HG03378 (cell line): ENCODE data around the gene CDH6.
A peak's percentile ranks its signal among the peaks of the same experiment; 100 is the strongest.

Experiments
- ATAC-seq: cut with Tn5 transposase; IDR thresholded peaks from one replicate; pipeline ENCODE4 v1.9.1; 2021; ENCODE audit warnings: mild to moderate bottlenecking, moderate library complexity; ENCODE audit not compliant: unreplicated experiment

CDH6 gene

DNA sequence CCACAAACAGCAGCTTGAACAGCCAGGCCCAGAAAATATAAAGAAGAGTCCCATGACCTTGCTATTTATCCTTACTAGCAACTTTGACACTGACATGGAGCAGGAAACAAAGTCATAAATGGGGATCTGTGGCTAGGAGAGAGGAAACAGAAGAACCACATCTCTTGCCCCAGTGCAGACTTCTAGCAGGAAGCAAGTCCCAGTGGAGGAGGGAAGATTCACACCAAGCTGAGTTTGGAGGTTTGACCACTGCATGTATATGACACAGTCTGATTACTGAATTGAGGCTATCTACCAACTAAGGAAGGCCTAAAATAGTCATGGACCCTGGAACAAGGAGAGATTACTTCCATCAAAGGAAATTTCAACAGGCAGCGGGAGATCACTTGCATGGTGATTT is 51.4 kb downstream of the CDH6 start:
- ATAC-seq = no peak

DNA sequence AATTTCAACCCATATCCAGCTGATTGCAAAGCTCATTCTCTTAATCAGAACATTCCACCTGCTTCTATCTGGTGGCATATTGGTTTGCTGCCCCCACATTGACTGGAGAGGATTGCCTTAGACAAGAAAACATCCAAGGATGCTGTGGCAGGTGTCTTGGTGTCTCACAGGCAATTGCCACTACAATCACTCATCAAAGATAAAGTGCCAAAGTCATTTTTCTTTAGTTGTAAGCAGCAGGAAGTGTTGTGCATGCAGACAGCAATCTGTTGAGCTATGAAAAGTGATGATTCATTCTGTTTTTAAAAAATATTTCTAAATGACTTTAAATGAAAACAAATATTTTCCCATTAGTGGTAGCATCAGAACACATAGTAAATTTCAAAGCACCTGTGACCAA is 53.9 kb downstream of the CDH6 start:
- no peak for ATAC-seq

DNA sequence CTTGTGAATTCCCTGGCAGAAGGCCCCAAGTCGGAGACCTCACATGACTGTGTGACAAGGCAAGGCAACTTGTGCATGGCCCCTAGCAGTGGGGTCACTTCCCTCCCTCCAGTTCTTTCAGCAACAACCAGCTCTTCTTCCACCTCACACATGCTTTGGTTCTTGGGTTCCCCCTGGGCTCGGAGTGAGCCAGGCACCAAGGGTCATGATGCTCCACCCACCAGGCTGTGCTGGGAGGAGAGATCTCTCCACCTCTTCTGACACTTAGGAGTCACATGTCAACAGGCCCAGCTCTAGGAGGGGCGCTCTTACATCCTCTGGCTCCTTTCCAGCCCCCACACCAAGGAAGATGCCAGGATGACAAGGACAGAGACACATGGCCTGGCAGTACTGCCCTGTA is 56.7 kb downstream of the CDH6 start:
- no peak for ATAC-seq

DNA sequence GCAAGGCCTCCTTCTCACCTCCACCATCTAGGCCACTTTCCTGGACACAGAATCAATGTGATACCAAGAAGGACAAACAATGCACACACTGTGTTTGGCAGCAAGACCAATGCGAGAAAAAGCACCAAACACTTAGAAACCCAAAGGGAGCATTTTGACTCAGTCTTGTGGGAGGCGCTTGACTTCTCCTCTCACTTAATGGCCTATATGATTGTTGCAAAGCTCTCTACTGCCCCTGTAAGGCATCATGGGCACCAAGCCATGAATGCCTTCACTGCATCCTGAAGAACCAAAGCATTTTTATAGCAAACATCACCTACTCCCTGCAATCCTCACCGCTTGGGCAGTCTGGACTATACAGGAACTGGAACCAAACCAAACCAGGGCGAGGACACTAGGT is 57.5 kb downstream of the CDH6 start:
- ATAC-seq = no peak

DNA sequence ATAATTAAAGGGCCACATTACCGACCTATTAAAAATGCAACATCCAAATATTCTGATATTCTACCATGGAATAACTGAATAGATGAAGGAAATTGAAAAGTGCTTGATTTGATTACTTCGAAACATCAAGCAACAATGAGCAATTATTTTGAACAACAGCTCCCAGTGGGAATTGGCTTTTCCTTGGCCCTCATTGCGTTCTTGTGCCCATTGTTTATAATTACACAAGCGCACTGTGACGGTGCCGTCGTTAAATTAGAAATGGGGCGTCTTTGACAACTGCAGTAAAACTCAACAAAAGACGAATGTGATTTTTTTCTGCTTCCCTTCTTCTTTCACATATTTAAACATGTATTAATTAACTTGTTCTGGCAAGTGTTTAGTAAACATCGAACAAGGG is 61.6 kb downstream of the CDH6 start:
- no peak for ATAC-seq

DNA sequence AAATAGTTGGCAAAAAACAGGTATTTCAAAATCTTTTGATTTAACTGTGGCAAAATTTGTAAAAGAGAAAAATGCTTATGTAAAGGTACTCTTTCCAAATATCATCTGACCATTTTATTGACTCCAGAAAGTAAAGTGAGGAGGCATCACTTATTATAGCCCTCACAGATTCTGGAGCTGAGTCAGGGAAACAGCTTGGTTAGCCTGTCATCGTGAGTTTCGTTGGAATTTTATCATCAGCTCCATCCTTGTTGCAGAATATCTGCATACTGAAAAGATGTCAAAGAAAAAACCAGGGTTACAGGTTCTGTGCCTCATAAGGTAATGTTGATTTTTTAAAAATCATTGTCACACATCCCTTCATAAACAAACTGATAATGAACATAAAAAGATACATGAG is 74.8 kb downstream of the CDH6 start:
- no peak for ATAC-seq

DNA sequence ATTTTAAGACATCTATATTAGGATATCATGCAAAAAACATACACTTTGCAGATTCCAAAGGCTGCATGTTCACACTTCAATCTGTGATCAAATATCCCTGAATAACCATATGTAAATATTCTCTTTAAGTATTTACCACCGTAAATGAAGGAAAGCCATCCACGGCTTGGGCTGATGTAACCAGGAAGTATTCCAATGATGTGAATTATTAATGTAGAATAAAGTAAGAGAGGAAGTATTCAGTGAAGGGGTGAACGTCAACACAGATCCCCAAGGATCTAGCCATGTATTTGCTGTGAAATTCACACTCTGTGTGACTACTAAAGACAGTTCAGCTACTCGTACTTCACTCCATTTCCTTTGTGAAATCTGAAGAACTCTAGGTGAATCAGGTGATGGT is 75.2 kb downstream of the CDH6 start:
- no peak for ATAC-seq

DNA sequence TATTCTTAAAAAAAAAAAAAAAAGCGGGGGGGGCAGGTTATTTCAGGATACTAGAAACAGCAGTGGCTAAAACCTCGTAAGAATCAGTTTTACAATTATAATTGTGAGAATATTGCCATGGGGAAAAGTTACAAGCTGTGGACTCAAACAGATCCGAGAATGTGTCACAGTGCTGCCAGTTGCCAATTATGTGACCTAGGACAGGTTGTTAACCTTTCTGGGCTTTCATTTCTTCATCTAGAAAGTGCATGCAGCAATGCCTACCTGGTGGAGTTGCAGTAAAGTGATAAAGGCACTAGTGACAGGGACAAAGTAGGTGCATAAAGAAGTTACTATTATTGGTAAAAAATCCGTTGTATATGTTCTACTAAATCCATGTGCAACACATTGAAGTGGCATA is 75.8 kb downstream of the CDH6 start:
- ATAC-seq = no peak

DNA sequence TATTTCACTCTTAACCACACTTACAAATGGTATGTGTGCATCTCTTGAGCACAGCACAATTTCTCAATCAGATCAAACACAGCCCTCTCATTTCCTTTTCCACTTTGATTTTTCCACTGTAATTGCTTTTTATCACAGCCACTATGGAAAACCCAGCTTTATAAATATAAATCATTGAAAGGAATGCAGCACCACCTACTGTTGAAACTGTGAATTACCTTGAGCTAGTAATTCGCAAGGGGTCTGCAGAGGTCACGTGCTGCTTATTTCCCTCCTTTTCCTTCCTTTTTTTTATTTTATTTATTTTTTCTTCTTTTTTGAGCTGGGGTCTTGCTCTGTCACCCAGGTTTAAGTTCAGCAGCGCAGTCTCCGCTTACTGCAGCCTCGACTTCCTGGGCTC is 76.9 kb downstream of the CDH6 start:
- no peak for ATAC-seq

DNA sequence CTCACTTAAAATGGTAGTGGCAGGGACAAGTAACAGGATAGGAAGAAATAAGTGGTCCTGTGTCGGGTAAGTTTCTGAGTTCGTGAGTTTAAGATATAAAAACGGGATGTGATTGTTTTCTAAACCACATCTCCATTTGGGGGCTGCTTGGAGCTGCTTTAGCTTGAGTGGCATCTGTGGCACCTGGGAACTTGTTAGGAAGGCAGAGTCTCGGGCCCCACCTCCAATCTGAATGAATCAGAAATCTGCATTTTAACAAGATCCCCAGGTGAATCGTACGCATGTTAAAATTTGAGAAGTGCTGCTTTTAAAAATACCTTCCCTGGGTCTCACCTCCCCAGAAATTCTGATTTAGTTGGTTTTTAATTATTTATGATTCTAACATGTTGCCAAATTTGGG is 78.1 kb downstream of the CDH6 start:
- ATAC-seq = no peak

DNA sequence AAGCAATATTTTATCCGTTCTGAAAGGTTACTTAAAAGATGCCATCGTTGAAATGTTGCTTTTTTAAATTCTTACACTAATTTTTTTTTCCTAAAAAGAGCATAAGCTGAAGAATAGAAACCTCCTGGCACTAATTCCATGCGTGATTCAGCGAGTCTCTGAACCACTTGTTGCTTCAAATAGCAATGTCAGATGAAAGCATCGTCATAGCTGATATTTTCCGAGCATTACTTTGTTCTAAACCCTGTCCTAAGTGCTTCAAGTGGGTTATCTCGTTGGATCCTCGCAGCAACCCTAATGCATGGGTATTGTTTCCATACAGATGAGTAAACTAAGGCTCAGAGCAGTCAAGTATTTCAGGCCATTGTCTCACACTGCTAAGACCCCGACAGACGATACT is 79.7 kb downstream of the CDH6 start:
- no peak for ATAC-seq

DNA sequence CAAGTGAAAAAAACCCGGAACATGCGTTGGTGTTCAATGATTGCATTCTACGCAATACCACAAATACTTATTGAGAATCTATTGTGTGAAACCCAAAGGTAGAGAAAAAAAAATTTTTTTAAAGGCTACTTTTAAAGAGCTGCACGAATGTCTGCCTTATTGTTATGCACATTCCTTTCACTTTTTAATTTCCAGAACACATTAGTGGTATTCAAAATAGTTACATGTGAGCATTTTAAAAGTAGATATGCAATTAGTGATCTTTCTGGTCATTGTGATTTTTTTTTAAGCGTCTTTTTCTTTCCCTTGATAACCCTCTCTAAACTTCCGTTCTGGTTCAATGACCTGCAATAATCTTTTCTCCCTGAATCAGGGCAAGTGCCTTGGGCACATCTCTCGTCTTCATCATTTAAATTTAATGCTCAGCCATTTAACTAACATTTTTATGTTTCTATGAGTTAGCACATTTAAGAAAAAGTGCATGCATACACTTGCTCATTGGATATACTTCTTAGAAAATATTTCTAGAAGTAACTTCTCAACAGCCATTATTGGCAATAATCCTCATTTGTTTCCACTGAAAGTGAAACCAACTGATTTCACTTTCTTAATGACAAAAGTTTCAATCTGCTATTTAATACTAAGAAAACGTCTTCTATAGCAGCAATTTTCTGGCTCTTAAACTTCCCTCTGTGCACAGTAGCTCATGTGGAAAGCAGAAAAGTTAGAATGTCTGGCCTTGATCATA is 80.3 kb downstream of the CDH6 start:
- ATAC-seq = peak; percentile 88

DNA sequence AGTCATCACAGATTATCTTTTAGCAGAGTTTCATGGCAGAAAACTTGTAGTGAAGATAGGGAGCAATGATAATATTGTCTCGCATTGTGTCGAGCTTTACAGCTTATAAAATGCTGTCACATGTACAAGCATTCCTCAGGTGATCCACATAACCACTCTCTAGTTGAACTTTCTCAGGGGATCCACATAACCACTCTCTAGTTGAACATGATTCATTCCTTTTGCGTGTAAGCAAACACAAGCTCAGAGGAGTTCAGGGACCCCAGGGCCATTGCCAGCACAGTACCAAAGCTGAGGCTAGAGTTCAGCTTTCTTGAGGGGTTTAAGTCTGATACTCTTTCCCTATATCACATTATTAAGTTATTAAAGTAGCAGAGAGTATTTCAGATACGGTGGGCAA is 86.7 kb downstream of the CDH6 start:
- ATAC-seq = no peak

DNA sequence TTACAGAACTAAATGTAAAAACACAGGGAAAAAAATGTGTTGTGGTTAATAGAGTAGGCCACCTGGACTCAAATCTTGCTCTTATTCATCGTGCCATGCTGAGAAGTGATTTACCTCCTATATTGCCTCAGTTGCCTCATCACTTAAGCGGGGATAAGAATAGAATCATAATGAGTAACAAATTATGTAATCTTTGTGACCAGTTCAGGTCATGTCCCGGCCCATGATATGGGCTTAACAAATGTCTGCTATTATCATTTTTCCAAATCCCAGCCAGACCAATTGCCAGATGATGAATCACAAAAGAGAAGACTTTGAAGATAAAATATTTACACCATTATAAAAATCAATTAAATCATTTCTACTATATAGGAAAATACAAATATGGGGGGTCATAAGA is 89.8 kb downstream of the CDH6 start:
- ATAC-seq = no peak

DNA sequence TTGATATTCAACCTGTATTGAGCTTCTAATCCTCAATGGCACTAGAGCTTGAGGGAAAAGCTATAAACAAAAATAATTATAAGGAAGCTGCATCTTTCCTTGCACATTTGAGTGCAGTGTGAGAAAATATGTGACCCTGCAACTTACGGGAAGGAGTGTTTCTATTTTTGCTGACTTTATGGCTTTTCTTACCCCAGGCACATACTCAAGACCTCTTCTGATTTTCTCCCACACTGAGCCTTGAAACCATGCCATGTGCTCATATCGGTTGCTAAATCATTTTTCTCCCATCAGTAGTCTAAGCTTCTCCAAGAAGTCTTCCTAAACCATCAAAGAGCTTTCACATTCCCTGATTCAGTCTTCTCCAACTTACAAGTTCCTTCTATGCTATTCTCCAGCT is 91.5 kb downstream of the CDH6 start:
- no peak for ATAC-seq

DNA sequence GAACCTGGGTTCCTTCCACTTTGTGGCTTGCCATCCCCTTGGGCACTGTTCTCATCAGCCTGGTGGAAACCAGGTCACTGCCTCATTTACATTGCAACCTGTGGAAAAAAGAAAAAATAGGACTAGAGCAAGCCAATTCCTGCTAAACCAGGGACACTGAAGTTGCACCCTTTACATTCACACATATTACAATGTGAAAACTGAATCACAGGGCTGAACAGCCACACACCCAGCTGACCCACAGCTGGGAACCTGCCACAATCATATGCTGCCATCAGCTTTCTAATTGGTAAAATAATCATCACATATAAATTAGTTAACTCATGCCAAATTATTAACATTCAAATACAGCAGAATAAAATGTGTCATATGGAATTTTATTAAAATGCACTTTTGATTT is 94.5 kb downstream of the CDH6 start:
- no peak for ATAC-seq

DNA sequence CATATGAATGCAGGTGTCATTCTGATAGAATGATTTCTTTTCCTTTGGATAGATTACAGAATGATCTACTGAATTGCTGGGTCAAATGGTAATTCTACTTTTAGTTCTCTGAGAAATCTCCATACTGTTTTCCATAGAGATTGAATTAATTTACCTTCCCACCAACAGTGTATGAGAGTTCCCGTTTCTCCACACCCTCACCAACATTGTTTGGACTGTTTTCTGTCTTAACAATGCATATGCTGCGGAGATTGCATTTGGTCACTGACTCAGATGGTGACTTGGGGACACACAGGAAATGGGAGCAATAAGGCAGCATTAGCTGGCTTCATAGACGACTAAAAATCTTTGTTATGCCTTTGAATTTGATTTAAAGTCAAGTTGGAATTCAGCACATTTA is 95.9 kb downstream of the CDH6 start:
- ATAC-seq = no peak

DNA sequence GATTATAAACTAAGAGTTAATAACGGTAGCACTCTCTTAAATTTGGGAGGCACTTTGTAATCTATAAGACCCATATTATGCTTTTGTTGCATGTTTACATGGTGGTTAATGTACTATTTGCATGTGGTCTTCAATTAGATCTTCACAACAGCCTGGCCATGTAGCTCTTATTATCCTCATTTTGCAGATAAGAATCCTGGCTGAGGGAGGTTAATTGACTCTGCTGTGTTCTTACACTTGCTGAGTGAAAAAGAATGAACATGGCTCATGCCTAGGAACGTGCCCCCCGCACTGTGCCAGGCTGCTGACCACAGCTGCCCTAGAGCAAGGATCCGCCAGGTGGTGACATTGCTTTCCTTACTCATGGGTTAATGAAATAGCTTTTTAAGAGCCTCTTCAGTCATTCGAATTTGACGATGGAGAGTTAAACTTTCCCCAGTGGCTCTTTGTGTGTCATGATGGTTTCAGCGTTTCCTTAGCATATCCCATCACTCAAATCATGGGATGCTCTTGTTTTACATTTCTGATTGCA is 97.9 kb downstream of the CDH6 start:
- ATAC-seq = no peak

DNA sequence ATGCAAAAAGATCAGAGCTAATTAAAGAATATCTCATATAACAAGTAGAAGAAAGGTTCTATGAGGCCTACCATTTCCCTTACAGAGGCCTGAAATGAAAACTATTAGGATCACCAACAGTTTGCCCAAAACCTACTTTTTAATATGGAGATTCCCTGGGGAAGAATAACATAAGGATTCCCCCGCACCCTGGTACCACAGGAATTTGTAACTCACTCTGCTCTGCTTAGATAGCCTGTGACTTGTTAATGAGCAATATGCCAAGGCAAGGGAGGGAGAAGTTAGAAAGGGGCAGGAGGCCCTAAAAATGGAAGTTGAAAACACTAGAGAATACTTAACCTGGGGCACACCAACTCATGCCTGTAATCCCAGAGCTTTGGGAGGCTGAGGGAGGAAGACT is 107.0 kb downstream of the CDH6 start:
- no peak for ATAC-seq

DNA sequence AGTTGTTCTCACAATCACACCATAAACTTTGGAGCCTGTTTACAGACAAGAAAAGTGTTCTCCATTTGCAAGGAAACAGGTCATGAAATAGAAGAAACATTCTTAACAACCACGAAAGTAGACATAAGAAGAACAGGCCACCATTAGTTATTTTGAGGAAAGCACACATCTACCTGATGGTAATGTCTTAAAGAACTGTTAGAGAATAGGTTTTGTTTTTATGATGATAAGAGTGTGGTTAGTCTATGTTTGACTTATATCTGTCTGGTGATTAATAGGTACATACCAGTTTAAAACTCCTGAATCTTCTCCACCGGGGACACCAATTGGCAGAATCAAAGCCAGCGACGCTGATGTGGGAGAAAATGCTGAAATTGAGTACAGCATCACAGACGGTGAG is 108.3 kb downstream of the CDH6 start:
- no peak for ATAC-seq

DNA sequence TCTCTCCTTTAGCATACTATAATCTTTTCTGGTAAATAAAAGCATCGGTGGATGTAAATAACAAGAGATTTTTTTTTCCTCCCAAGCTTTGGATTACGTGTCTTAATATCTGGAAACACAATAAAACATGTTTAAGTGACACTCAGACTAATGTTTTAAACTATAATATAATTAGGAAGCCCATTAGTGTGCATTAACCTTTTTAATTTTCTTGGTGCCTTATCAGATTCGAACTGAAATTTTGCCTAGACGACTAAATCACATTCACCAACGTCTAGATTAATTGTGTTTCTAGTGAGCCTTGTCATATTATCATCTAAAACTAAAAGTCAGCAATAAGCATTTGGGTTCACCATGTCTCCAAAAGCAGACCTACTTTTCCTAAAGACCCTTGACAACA is 110.2 kb downstream of the CDH6 start:
- ATAC-seq = no peak

DNA sequence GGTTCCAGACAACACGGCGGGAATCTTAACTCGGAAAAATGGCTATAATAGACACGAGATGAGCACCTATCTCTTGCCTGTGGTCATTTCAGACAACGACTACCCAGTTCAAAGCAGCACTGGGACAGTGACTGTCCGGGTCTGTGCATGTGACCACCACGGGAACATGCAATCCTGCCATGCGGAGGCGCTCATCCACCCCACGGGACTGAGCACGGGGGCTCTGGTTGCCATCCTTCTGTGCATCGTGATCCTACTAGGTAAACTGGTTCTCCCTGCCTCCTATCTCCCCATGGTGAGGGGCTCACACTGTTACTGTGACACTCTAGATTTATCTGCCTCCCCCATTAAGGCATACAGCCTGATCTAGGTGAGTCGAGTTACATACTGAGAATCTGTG is 124.2 kb downstream of the CDH6 start:
- ATAC-seq = no peak

DNA sequence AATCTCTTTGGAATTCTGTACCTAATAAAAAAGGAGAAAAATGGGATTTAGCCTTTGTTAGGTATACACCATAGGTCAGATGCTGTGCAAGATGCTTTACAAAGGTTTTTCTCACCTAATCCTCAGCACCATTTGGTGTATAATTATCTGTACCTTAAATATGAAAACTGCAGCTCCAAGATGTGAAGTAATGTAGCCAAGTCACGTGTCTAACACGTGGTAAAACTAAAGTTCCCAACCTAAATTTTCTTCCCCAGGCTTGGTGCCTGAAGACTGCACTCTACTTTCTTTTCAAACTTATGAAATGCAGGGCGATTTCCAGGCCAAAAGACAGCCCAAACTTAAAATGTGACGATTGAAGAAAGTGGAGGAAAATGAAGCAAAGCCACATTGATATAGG is 125.8 kb downstream of the CDH6 start:
- no peak for ATAC-seq
